GM18517 (cell line): Measurements from ENCODE around the gene ALG14.
A peak's percentile ranks its signal among the peaks of the same experiment; 100 is the strongest.

Experiments
- ATAC-seq: cut with Tn5 transposase; IDR thresholded peaks from one replicate; pipeline ENCODE4 v1.9.1; 2021; ENCODE audit warnings: mild to moderate bottlenecking, moderate library complexity; ENCODE audit not compliant: unreplicated experiment

Gene ALG14

GRCh38 chr1:94986783-94987182 is 86.0 kb downstream of the ALG14 start:
- no peak for ATAC-seq

- no peak for ATAC-seq
These were observed 89.5 kb downstream of the ALG14 start for GRCh38 chr1:94983171-94983739.

- no peak for ATAC-seq
These were observed 90.4 kb downstream of the ALG14 start for GRCh38 chr1:94982398-94982797.

- no peak for ATAC-seq
These were observed 91.2 kb downstream of the ALG14 start for GRCh38 chr1:94981575-94981973.

- no peak for ATAC-seq
These were observed 91.9 kb downstream of the ALG14 start for GRCh38 chr1:94980582-94981574.

GRCh38 chr1:94979656-94980581 is 92.8 kb downstream of the ALG14 start:
- ATAC-seq: no peak

GRCh38 chr1:94979131-94979530 is 93.6 kb downstream of the ALG14 start:
- ATAC-seq: no peak

- no peak for ATAC-seq
These were observed 94.3 kb downstream of the ALG14 start for GRCh38 chr1:94978401-94978800.

GRCh38 chr1:94976971-94977548 is 95.7 kb downstream of the ALG14 start:
- no peak for ATAC-seq

GRCh38 chr1:94974824-94975223 is 97.9 kb downstream of the ALG14 start:
- ATAC-seq: no peak

GRCh38 chr1:94974241-94974640 is 98.5 kb downstream of the ALG14 start:
- no peak for ATAC-seq

- ATAC-seq: no peak
These were observed 99.3 kb downstream of the ALG14 start for GRCh38 chr1:94973309-94973922.

GRCh38 chr1:94971491-94971924 is 101.2 kb downstream of the ALG14 start:
- ATAC-seq: no peak

- no peak for ATAC-seq
These were observed 102.0 kb downstream of the ALG14 start for GRCh38 chr1:94970783-94971182.

GRCh38 chr1:94969137-94969536 is 103.6 kb downstream of the ALG14 start:
- ATAC-seq: no peak

- no peak for ATAC-seq
These were observed 106.7 kb downstream of the ALG14 start for GRCh38 chr1:94966033-94966432.

- no peak for ATAC-seq
These were observed 108.9 kb downstream of the ALG14 start for GRCh38 chr1:94963864-94964263.

GRCh38 chr1:94962409-94963265 is 110.1 kb downstream of the ALG14 start:
- ATAC-seq: peak; percentile 95

- ATAC-seq: no peak
These were observed 110.8 kb downstream of the ALG14 start for GRCh38 chr1:94961988-94962387.
